Transverse colon (tissue), 4 donors: ENCODE data around the gene FCER2.

ENCODE experiments used
- CTCF ChIP-seq, 5 experiments: fragments of 200-600 bp in 3 of 5; fragments of 450-650 bp in 2 of 5; sonication (generic) in 3 of 5; IDR thresholded peaks; 1 replicate in 2 of 5; 2 replicates in 3 of 5; pipeline ENCODE4 v1.5.1; 2016 to 2017; ENCODE audit warnings: antibody characterized with exemption in 5 of 5, inconsistent platforms in 3 of 5, mild to moderate bottlenecking in 2 of 5, moderate library complexity in 1 of 5
- EP300 ChIP-seq: sonication (generic); formaldehyde crosslinking; IDR thresholded peaks from one replicate; pipeline ENCODE4 v1.6.1; 2017; ENCODE audit warnings: antibody characterized with exemption, low read depth
- POLR2A ChIP-seq: fragments of 450-650 bp; IDR thresholded peaks from one replicate; pipeline ENCODE4 v1.6.1; 2016; ENCODE audit warnings: antibody characterized with exemption, mild to moderate bottlenecking, moderate library complexity
- POLR2AphosphoS5 ChIP-seq, 3 donors: sonication (generic); formaldehyde crosslinking; IDR thresholded peaks; one replicate each; pipeline ENCODE4 v1.6.1; 2016; ENCODE audit warnings: antibody characterized with exemption in 3 of 3

DNA sequence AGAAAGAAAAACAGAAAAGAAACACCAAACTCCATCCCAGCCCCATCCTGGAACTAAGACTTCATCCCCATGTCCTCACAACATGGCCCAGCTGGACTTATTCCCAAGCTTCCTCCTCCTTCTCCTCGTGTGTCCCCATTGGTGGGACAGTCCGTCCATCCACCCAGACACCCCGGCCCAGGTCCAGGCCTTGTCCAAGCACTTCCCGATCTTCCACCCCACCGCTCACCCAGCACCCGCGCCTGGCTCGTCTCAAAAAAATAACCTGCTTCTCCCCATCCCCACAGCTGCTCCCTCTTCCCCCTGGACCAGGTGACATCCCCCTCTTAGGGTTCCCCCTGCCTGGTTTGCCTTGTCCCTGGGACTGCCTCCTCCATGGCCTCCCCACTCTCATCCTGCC, 1.4 kb upstream of the FCER2 start:
- no peak for TF ChIP-seq POLR2AphosphoS5 (IDR thresholded peaks at IDR 0.05)
- no peak for TF ChIP-seq EP300
- TF ChIP-seq CTCF (IDR thresholded peaks at IDR 0.05): no peak
- TF ChIP-seq POLR2A: no peak
